ENCODE results near the gene SART3.
"Not testable (repeated sequence)": the region's sequence is repeated elsewhere in the genome, so short reads cannot be mapped to it uniquely, and the experiment has no call there.

DNA sequence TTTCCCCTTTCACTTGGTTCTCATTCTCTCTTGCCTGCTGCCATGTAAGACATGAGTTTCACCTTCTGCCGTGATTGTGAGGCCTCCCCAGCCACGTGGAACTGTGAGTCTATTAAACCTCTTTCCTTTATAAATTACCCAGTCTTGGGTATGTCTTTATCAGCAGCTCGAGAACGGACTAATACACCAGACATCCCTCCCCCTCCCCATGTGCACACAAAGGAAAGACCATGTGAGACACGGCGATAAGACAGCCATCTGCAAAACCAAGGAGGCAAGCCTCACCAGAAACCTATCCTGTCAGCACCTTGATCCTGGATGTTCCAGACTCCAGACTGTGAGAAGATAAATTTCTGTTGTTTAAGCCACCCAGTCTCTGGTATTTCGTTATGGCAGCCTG is 75.6 kb downstream of the SART3 start:
- TF ChIP-seq EP300 (IDR thresholded peaks at IDR 0.05; ENCODE audit: borderline replicate concordance in 1 of 2, control insufficient read depth in 1 of 2, low read depth in 2 of 2, low read length in 2 of 2); SMC3 (IDR thresholded peaks at IDR 0.05; ENCODE audit: borderline replicate concordance, low read length); SP1 (IDR thresholded peaks at IDR 0.05; ENCODE audit: low read depth, low read length); NR2C2 (IDR thresholded peaks at IDR 0.05; ENCODE audit: borderline replicate concordance, control insufficient read depth, insufficient read length, low read depth); STAT1 (conservative IDR thresholded peaks at IDR 0.05); EZH2 (IDR thresholded peaks at IDR 0.05; ENCODE audit: borderline replicate concordance, control insufficient read depth, low read depth, low read length); CREB1 (IDR thresholded peaks at IDR 0.05; ENCODE audit: low read depth); RFX5 (IDR thresholded peaks at IDR 0.05; ENCODE audit: low read depth, low read length); YY1 (IDR thresholded peaks at IDR 0.05; ENCODE audit: low read depth, low read length); NR2C1 (IDR thresholded peaks at IDR 0.05): not testable (repeated sequence)
- TF ChIP-seq, protein P1, sequence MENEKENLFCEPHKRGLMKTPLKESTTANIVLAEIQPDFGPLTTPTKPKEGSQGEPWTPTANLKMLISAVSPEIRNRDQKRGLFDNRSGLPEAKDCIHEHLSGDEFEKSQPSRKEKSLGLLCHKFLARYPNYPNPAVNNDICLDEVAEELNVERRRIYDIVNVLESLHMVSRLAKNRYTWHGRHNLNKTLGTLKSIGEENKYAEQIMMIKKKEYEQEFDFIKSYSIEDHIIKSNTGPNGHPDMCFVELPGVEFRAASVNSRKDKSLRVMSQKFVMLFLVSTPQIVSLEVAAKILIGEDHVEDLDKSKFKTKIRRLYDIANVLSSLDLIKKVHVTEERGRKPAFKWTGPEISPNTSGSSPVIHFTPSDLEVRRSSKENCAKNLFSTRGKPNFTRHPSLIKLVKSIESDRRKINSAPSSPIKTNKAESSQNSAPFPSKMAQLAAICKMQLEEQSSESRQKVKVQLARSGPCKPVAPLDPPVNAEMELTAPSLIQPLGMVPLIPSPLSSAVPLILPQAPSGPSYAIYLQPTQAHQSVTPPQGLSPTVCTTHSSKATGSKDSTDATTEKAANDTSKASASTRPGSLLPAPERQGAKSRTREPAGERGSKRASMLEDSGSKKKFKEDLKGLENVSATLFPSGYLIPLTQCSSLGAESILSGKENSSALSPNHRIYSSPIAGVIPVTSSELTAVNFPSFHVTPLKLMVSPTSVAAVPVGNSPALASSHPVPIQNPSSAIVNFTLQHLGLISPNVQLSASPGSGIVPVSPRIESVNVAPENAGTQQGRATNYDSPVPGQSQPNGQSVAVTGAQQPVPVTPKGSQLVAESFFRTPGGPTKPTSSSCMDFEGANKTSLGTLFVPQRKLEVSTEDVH (IDR thresholded peaks at IDR 0.05; ENCODE audit: low read depth, partially characterized antibody), result not testable (repeated sequence)
- TF ChIP-seq, protein P2, sequence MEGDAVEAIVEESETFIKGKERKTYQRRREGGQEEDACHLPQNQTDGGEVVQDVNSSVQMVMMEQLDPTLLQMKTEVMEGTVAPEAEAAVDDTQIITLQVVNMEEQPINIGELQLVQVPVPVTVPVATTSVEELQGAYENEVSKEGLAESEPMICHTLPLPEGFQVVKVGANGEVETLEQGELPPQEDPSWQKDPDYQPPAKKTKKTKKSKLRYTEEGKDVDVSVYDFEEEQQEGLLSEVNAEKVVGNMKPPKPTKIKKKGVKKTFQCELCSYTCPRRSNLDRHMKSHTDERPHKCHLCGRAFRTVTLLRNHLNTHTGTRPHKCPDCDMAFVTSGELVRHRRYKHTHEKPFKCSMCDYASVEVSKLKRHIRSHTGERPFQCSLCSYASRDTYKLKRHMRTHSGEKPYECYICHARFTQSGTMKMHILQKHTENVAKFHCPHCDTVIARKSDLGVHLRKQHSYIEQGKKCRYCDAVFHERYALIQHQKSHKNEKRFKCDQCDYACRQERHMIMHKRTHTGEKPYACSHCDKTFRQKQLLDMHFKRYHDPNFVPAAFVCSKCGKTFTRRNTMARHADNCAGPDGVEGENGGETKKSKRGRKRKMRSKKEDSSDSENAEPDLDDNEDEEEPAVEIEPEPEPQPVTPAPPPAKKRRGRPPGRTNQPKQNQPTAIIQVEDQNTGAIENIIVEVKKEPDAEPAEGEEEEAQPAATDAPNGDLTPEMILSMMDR (IDR thresholded peaks at IDR 0.05 in 2 of 3, conservative IDR thresholded peaks at IDR 0.05 in 1 of 3; ENCODE audit: control insufficient read depth in 2 of 3, extremely low read depth in 1 of 3, insufficient read depth in 1 of 3, low read depth in 3 of 3, low read length in 3 of 3), result not testable (repeated sequence)

Measured in GM12878 (cell line).